GM12874 (cell line): Measurements from ENCODE around the gene GPR65.

ENCODE experiments used
- TF ChIP-seq, protein P1 (sequence below): IDR thresholded peaks from 2 replicates; pipeline ENCODE4 v1.5.1; 2011; ENCODE audit warnings: low read depth, mild to moderate bottlenecking, control low read depth, low read length, moderate library complexity; ENCODE audit not compliant: insufficient read depth

GPR65 gene

DNA sequence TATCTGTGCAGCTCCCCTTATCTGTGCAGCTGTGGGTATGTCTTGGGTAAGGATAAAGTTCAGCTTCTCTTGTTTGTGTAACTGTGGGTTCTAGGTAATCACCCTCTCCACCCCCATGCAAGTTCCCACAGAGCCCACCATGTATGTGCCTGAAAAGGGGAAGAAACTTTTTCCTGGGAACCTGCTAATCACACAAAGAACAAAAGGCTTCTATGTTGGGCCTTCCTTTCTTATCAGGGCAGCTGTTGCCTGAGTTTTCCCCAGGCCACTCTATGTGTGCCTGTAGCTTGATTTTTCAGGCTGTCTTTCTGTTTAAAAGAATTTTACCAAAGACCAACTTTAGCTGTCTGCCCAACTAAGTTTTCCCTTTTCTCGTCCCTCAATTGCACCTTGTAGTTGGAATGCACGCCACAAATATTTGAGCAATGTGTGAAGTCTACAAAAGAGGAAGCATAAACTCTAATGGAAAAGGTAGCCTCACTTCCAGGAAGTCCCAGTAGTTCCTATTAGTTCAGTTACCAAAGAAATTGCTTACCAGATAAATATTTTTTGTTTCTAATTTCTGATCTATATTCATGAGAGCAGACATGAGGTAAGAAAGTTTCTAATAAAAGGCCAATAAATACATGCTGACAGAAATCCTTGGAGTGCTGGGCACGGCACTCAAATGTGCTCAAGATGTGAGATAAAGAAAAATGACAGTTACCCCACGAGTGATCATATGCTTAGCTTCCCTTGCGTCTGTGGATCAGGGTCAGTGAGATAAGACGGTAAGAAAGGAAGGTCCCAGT is 9.2 kb upstream of the GPR65 start:
- TF ChIP-seq, protein P1, sequence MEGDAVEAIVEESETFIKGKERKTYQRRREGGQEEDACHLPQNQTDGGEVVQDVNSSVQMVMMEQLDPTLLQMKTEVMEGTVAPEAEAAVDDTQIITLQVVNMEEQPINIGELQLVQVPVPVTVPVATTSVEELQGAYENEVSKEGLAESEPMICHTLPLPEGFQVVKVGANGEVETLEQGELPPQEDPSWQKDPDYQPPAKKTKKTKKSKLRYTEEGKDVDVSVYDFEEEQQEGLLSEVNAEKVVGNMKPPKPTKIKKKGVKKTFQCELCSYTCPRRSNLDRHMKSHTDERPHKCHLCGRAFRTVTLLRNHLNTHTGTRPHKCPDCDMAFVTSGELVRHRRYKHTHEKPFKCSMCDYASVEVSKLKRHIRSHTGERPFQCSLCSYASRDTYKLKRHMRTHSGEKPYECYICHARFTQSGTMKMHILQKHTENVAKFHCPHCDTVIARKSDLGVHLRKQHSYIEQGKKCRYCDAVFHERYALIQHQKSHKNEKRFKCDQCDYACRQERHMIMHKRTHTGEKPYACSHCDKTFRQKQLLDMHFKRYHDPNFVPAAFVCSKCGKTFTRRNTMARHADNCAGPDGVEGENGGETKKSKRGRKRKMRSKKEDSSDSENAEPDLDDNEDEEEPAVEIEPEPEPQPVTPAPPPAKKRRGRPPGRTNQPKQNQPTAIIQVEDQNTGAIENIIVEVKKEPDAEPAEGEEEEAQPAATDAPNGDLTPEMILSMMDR, result no peak

DNA sequence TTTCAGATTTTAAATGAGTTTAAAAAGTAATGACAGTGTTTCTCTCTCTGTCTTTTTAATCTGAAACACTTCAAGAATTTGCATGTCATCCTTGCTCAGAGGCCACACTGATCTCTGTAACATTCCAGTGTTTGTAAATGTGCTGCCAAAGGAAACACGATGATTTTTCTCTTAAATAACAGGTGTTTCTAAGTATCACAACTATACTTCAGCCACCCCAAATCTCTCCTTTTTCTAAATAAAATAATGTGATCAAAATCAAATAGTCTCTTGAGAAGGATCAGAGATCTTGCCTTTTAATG is 8.7 kb upstream of the GPR65 start:
- TF ChIP-seq, protein P1, result no peak

DNA sequence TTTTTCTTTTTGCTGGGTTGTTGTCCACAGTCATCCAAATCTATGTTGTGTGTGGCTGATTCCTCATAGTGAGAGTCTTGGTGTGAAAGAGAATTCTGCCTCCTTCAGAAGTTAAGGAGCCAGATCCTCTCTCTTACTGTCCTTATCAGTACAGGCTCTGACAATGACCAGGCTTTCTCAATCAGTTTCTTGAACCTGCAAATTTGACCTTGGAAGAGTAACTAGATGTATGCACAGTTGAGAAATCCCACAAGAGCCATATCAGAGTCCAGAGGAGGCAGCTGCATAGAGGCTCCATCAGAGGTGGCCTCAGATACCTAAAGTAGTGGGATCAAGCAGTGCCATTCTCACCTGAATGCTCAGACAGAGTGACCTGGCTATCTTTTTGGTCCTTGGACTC is 6.5 kb upstream of the GPR65 start:
- TF ChIP-seq, protein P1, result no peak

DNA sequence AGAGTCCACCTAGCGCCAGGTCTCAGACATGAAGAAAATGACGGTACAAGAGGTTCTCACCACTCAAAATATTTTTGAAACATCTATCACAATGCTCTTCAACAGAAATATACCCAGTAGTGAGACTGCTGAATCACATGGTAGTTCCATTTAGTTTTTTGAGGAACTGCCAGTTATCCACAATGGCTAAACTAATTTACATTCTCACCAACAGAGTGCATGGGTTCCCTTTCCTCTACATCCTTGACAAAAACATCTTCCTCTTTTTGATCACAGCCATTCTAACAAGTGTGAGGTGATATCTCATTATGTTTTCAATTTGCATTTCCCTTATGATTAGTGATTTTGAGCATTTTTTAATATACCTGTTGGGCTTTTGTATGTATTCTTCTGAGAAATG is 5.7 kb upstream of the GPR65 start:
- TF ChIP-seq, protein P1, result no peak

DNA sequence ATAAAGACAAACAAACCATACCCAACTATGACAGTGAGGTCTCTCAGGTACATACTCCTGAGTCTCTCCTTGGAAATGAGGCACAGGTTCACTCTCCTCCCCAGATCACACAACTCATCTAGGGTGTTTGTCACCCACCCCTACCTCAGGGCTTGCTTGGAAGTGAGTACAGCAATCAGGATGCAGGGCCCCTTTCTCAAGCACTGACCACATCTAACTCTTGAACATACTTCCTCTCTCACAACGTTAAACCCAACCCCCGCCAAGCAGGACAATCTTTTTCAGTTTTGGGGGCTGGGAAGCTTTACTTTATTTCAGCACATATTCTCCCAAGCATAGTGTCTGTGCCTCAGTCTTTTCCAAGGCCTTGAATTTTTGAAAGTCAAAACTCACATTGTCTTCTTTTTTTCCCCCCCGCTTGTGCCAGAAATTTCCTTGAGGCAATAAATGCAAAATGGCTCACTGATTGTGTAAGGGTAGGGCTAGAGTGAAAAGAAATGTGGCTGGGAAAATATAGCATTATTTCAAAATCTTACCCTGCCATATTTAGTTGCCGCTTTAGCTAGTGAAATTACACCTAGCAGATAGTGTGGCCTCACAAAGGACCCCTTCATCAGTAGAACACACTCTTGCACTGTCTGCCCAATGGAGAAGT is 2.4 kb upstream of the GPR65 start:
- TF ChIP-seq, protein P1, result no peak

DNA sequence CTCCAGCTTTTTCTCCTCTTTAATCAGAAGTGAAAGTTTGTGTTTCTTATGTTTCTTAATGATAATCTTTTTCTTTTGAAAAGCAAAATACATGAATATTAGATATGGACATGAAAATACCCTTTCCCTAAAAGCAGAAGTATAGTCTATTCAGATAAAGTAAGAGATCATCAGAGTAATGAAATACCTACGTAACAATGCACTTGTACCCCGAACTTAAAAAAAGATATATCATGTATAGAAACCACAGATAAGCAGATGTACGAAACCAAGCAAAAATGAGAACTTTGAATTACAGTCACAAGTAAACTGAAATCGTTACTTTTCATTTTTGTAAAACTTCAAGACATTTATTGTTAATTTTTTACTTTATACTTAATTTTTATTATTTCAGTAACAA is 1.5 kb upstream of the GPR65 start:
- TF ChIP-seq, protein P1, result no peak

DNA sequence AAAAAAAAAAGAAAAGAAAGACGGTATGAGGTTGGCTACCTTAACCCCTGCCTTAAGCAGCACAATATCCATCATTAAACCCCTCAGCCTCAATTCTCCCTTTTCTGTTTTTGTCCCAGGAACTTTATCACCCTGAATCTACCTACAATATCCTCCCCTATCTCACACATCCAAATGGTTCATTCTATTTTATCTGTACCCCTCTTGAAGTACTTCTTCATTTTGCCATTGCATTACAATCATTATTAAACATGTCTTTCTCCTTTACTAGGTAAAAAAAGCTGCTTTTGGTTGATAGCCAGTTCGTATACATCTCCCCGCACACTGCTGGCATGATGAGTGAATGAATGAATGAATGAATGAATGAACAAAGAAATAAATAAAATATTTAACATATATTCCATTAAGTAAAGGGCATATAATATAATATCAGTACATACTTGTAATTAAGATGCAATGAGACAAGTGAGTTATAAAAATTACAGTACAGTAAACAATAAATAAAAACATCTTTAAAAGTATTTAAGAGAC is 364 bp upstream of the GPR65 start:
- TF ChIP-seq, protein P1, result no peak
